Fibroblast of mammary gland (primary cell): Measurements from ENCODE around the gene TEAD1.

Source experiments
- DNase-seq: peaks from one replicate; pipeline ENCODE4 v3.0.0-alpha.2; 2010; ENCODE audit warnings: low read depth
- H3K4me3 ChIP-seq: 2 replicates; pipeline ENCODE4 v1.5.1; 2011; ENCODE audit warnings: low read depth, mild to moderate bottlenecking, low read length, moderate library complexity; ENCODE audit not compliant: control insufficient read depth
- CTCF ChIP-seq: conservative IDR thresholded peaks from 2 replicates; pipeline ENCODE4 v1.5.1; 2011; ENCODE audit warnings: low read depth, low read length, inconsistent platforms; ENCODE audit not compliant: control insufficient read depth, insufficient read depth

The TEAD1 gene

GRCh38 chr11:12775955-12776354, 101.7 kb downstream of the TEAD1 start:
- DNase-seq = no peak
- no peak overlapping the region for H3K4me3 ChIP-seq
- TF ChIP-seq CTCF = no peak

GRCh38 chr11:12777208-12777874, 103.1 kb downstream of the TEAD1 start:
- DNase-seq = peak; percentile 77
- no peak for TF ChIP-seq CTCF
- no peak overlapping the region for H3K4me3 ChIP-seq

GRCh38 chr11:12778240-12778905, 104.2 kb downstream of the TEAD1 start:
- no peak for TF ChIP-seq CTCF
- DNase-seq = no peak
- H3K4me3 ChIP-seq = no peak overlapping the region

GRCh38 chr11:12783765-12784164, 109.5 kb downstream of the TEAD1 start:
- no peak overlapping the region for H3K4me3 ChIP-seq
- DNase-seq = no peak
- no peak for TF ChIP-seq CTCF

- H3K4me3 ChIP-seq = no peak overlapping the region
- no peak for TF ChIP-seq CTCF
- DNase-seq = peak; percentile 55
Observed at GRCh38 chr11:12784445-12784844, 110.2 kb downstream of the TEAD1 start.

- no peak overlapping the region for H3K4me3 ChIP-seq
- TF ChIP-seq CTCF = no peak
- no peak for DNase-seq
Observed at GRCh38 chr11:12784987-12785386, 110.8 kb downstream of the TEAD1 start.

GRCh38 chr11:12785901-12786300, 111.7 kb downstream of the TEAD1 start:
- TF ChIP-seq CTCF = no peak
- no peak overlapping the region for H3K4me3 ChIP-seq
- no peak for DNase-seq
